Measurements from ENCODE around the gene INPP5A.
"Not testable (repeated sequence)": the region's sequence is repeated elsewhere in the genome, so short reads cannot be mapped to it uniquely, and the experiment has no call there.

INPP5A gene

GRCh38 chr10:132792796-132793195, 255.2 kb downstream of the INPP5A start:
- no peak for TF ChIP-seq CTCF (IDR thresholded peaks at IDR 0.05; ENCODE audit: low read length, missing control alignments)
- H3K4me3 ChIP-seq (replicated peaks; ENCODE audit: low read depth, low read length), result no peak overlapping the region
- DNase-seq (ENCODE audit: low read depth), result no peak

DNA sequence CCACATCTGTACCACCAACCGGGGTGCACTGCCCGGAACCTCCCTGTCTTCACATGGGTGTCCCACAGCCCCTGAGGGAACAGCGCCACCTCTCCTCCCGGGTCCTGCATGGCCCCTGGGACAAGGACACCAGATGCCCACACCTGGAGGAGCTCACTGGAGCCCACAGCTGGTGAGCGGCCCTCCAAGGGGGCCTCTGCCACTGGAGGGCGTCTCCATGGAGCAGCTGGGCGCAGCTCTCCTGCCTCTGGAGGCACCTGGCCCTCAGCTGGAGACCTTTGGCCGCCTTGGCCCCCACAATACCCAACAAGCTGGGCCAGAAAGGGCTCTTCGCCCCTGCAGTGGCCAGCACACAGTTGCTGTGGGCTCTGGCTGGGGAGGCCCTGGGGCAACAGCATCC, 255.6 kb downstream of the INPP5A start:
- no peak for DNase-seq (ENCODE audit: low read depth)
- no peak overlapping the region for H3K4me3 ChIP-seq (replicated peaks; ENCODE audit: low read depth, low read length)
- no peak for TF ChIP-seq CTCF (IDR thresholded peaks at IDR 0.05; ENCODE audit: low read length, missing control alignments)

GRCh38 chr10:132793871-132794849, 256.6 kb downstream of the INPP5A start:
- no peak for DNase-seq (ENCODE audit: low read depth)
- no peak for TF ChIP-seq CTCF (IDR thresholded peaks at IDR 0.05; ENCODE audit: low read length, missing control alignments)
- H3K4me3 ChIP-seq (replicated peaks; ENCODE audit: low read depth, low read length), result no peak overlapping the region

DNA sequence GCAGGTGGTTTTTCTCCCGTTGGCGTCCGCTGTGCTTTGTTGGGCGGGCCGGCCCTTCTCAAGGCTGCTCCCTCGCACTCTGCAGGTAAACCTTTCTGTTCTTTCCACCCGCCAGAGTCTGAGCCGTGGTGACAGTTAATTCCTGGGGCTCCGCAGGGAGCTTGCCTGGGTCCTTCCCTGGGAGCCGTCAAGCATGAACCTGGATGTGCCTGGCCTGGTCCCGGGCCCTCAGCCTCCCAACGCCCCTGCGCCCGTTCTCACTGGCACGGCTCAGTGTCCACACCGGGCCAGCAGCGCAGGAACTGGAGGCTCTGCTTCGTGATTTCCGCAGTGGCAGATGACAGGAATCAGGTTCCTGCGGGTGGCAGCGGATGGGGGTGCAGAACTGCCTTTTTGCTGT, 259.3 kb downstream of the INPP5A start:
- no peak for TF ChIP-seq CTCF (IDR thresholded peaks at IDR 0.05; ENCODE audit: low read length, missing control alignments)
- no peak overlapping the region for H3K4me3 ChIP-seq (replicated peaks; ENCODE audit: low read depth, low read length)
- DNase-seq (ENCODE audit: low read depth), result no peak

DNA sequence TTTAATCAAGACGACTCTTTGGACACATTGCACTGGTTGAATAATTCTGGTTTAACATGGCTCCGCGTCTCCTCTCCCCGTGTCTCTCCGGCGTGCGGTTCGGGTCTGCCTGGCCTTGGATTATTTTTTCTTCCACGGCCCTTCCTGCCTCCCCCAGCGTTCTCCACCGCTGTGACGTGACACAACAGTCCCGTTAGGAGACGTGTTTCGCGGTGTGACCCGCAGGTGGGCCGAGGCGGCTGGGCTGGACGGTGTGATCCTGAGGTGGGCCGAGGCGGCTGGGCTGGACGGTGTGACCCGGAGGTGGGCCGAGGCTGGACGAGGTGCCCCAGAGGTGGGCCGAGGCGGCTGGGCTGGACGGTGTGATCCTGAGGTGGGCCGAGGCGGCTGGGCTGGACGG, 260.4 kb downstream of the INPP5A start:
- not testable (repeated sequence) for DNase-seq (ENCODE audit: low read depth); H3K4me3 ChIP-seq (replicated peaks; ENCODE audit: low read depth, low read length)

DNA sequence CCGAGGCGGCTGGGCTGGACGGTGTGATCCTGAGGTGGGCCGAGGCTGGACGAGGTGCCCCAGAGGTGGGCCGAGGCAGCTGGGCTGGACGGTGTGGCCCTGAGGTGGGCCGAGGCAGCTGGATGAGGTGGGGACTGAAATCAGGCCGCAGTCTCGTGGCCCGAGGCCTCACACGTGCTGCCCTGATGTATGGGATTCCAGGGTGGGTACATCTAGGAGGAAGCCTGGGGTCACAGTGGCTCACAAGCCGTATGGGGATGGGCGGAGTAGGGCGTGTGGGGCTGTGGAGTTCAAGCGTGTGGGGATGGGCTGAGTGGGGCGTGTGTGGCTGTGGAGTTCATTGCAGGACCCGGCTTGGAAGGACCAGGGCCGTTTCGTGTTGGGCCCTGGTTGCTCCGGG, 260.8 kb downstream of the INPP5A start:
- no peak overlapping the region for H3K4me3 ChIP-seq (replicated peaks; ENCODE audit: low read depth, low read length)
- no peak for TF ChIP-seq CTCF (IDR thresholded peaks at IDR 0.05; ENCODE audit: low read length, missing control alignments)
- DNase-seq (ENCODE audit: low read depth), result no peak

DNA sequence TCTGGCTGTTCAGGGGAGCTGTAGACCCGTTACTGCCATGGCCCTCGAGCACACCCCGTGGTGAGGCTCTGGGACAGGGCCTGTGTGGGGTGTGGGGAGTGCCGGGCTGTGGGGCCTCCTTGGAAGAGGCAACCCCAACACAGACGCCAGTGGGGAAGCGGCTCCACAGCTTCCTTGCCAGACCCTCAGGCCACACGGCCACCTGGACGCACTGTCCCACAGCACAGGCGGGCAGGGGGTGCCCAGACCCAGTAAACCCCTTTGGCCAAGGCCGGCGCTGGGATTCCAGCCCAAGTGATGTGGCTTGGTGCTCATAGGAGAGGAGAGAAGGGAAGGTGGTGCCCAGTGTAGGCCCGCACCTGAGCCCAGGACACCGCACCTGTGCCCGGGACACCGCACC, 261.3 kb downstream of the INPP5A start:
- H3K4me3 ChIP-seq (replicated peaks; ENCODE audit: low read depth, low read length), result no peak overlapping the region
- no peak for TF ChIP-seq CTCF (IDR thresholded peaks at IDR 0.05; ENCODE audit: low read length, missing control alignments)
- DNase-seq (ENCODE audit: low read depth), result no peak
